OCI-LY3 (cell line): ENCODE results near the gene CLDN22.

ENCODE experiments used
- H2AFZ ChIP-seq: fragments of 200-600, 300-600 bp; shearing (Covaris generic); 2 replicates; pipeline ENCODE4 v1.6.0; 2014; ENCODE audit warnings: antibody characterized with exemption, low read depth, low read length
- H3K27ac ChIP-seq: fragments of 200-600, 300-600 bp; sonication (generic); 2 replicates; pipeline ENCODE4 v1.5.1; 2014; ENCODE audit warnings: mild to moderate bottlenecking, low read length, moderate library complexity, mixed read lengths
- H3K27me3 ChIP-seq: fragments of 200-600, 300-600 bp; sonication (generic); 2 replicates; pipeline ENCODE4 v1.6.1; 2014; ENCODE audit warnings: low read depth, low read length, mixed read lengths
- H3K36me3 ChIP-seq: fragments of 200-600, 300-600 bp; sonication (generic); replicated peaks from 2 replicates; pipeline ENCODE3; 2014; ENCODE audit warnings: low read depth, low read length, mixed read lengths
- H3K4me1 ChIP-seq: fragments of 300-600, 200-600 bp; sonication (generic); 2 replicates; pipeline ENCODE4 v1.6.1; 2014; ENCODE audit warnings: low read length, mixed read lengths
- H3K4me2 ChIP-seq: fragments of 200-600, 300-600 bp; sonication (generic); 2 replicates; pipeline ENCODE4 v1.6.1; 2014; ENCODE audit warnings: low read length, mixed read lengths
- H3K4me3 ChIP-seq: fragments of 300-600, 200-600 bp; sonication (generic); 2 replicates; pipeline ENCODE4 v1.5.1; 2014; ENCODE audit warnings: antibody characterized with exemption, mild to moderate bottlenecking, low read length, moderate library complexity
- H3K79me2 ChIP-seq: fragments of 300-600, 200-600 bp; shearing (Covaris generic); 2 replicates; pipeline ENCODE4 v1.6.1; 2014; ENCODE audit warnings: mild to moderate bottlenecking, low read length, mixed read lengths
- H3K9ac ChIP-seq: fragments of 300-600, 200-600 bp; shearing (Covaris generic); 2 replicates; pipeline ENCODE4 v1.6.0; 2014; ENCODE audit warnings: mild to moderate bottlenecking, low read length, moderate library complexity
- H3K9me3 ChIP-seq: fragments of 200-600, 300-600 bp; shearing (Covaris generic); 2 replicates; pipeline ENCODE4 v1.6.1; 2014; ENCODE audit warnings: low read length, mixed read lengths; ENCODE audit not compliant: insufficient read depth
- H4K20me1 ChIP-seq: fragments of 200-600, 300-600 bp; sonication (generic); 2 replicates; pipeline ENCODE4 v1.6.1; 2016; ENCODE audit warnings: low read length, mixed read lengths; ENCODE audit not compliant: insufficient read depth
- EZH2phosphoT487 ChIP-seq: fragments of 200-600 bp; shearing (Covaris generic); IDR thresholded peaks from 2 replicates; pipeline ENCODE4 v1.6.1; 2018; ENCODE audit warnings: antibody characterized with exemption, mixed run types, low read depth
- TF ChIP-seq, protein P1 (sequence below): fragments of 200-600, 300-600 bp; sonication (generic); IDR thresholded peaks from 2 replicates; pipeline ENCODE4 v1.5.1; 2014; ENCODE audit warnings: antibody characterized with exemption, low read length, low read depth

The CLDN22 gene

DNA sequence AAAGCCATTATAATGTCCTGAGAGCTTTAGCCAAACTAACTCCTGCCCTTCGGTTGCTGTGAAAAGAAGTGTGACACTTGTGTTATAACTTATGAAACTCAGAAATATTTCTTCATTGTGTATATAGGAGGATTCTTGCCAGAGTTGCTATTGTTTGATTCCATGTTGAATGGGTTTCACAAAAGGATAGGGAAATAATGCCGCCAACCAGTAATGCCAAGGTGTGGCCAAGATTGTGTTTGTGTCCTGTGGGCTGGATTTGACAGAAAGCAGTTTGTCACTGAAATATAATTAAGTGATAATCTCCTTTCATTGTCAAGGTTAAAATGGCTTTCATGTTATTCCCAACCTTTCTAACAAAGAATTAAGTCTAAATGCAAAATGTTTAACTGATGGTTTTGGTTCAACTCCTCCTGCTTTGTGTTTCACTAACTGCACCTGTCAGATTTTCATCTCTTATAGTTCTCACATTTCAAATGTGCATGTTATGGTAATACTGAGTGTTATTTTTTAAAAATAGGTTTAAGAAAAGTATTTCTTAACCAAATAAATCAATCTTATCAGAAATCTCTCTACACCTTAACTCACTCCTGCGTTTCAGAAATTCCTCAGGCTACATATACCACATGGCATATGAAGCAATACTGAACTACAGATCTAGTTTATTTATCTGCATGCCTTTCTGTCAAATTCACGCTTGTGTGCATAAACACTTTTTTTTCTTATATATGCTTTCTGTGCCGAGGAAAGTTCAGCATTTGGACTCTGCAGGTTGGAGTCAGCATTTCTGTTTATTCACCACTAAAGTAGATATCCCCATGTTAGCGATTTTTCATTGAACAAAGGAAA lies at the start of gene CLDN22:
TSS of gene CLDN22 (minus strand) at position 66 of the 849 bp plus-strand sequence. CDS start at position 8, 58 bp downstream.
- Histone ChIP-seq H3K79me2 (no peaks in the 10 kb centered on the region), H3K4me1 (no peaks in the 10 kb centered on the region)

DNA sequence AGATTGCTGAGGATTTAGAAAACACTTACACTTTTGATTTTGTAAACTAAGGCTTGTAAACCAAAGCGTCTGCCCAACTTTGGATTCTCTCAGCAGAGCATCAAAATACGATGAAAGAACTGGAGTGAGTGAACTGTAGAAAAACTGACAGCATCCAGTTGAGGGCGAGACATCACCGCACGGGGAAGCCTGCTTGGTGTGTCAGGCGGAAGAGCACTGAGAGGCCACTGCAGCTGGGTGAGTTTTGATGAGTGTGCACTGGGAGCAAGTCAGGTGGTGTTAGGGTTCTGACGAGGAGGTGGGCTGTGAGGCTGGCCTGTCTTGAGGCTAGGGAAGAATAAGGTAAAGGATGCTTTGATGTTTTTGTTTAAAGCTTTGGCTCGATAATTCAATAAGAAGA lies 49.0 kb upstream of the CLDN22 start:
- no peaks in the 10 kb centered on the region for H4K20me1 ChIP-seq
- no peak overlapping the region for H3K27ac ChIP-seq
- H3K9ac ChIP-seq = peak overlapping the region; percentile 14; the same call in 1 of the 2 replicates
- peak overlapping the region; percentile 73 for H3K4me3 ChIP-seq
- H3K36me3 ChIP-seq = no peaks in the 10 kb centered on the region
- H3K79me2 ChIP-seq = no peaks in the 10 kb centered on the region
- H3K9me3 ChIP-seq = 0 out of 2 replicates have a peak, but pooled peaks cover 4% of the 10 kb centered on the region
- peak overlapping the region; percentile 92 for H2AFZ ChIP-seq
- TF ChIP-seq, protein P1, sequence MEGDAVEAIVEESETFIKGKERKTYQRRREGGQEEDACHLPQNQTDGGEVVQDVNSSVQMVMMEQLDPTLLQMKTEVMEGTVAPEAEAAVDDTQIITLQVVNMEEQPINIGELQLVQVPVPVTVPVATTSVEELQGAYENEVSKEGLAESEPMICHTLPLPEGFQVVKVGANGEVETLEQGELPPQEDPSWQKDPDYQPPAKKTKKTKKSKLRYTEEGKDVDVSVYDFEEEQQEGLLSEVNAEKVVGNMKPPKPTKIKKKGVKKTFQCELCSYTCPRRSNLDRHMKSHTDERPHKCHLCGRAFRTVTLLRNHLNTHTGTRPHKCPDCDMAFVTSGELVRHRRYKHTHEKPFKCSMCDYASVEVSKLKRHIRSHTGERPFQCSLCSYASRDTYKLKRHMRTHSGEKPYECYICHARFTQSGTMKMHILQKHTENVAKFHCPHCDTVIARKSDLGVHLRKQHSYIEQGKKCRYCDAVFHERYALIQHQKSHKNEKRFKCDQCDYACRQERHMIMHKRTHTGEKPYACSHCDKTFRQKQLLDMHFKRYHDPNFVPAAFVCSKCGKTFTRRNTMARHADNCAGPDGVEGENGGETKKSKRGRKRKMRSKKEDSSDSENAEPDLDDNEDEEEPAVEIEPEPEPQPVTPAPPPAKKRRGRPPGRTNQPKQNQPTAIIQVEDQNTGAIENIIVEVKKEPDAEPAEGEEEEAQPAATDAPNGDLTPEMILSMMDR = no peak
- TF ChIP-seq EZH2phosphoT487 = no peak
- H3K4me2 ChIP-seq = peak overlapping the region; percentile 92
- H3K27me3 ChIP-seq = no peaks in the 10 kb centered on the region
- H3K4me1 ChIP-seq = peaks cover 23% of the 10 kb centered on the region

More for the DNA sequence above, at the start of gene CLDN22:
- Histone ChIP-seq H2AFZ (no peak within 1 kb of the TSS), H3K9ac (no peak within 1 kb of the TSS), H3K27ac (no peak within 1 kb of the TSS), H3K36me3 (no peaks in the 10 kb centered on the region), H3K27me3 (no peaks in the 10 kb centered on the region), H4K20me1 (no peaks in the 10 kb centered on the region), H3K9me3 (no peaks in the 10 kb centered on the region), H3K4me2 (no peak within 1 kb of the TSS), H3K4me3 (no peak within 1 kb of the TSS)
- TF ChIP-seq EZH2phosphoT487 = no peak
- TF ChIP-seq, protein P1 = no peak

DNA sequence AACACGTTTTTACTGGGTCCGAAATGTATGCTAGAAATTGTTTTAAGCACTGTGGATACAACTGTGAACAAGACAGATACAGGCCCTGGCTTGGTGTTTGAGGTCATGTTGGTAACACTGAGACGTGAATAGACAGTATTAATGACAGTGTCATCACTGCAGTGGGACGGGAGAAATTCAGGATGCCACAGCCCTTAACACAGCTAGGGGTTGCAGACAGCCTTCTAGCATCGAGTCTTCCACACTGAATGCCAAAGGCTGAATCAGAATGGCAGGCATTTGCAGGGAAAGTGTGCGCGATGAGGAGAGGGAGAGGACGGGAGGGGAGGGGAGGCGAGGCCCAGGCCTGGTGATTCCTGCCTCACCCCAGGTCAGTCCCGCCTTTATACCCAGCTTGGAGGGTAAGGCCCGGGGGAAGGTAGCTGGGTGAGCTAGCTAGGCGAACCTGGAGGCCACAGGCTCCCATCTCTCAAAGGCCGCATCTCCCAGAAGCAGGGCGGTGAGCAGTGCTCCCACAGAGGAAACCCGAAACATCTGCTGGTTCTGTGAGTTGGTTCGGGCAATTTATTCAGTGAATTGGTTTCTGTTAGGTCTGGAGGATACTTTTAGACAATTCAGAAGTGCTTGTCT lies 46.2 kb upstream of the CLDN22 start:
- Histone ChIP-seq H3K9me3 (0 out of 2 replicates have a peak, but pooled peaks cover 4% of the 10 kb centered on the region), H3K36me3 (no peaks in the 10 kb centered on the region), H4K20me1 (no peaks in the 10 kb centered on the region), H3K79me2 (no peaks in the 10 kb centered on the region), H3K27me3 (no peaks in the 10 kb centered on the region), H3K4me1 (peaks cover 28% of the 10 kb centered on the region), H3K4me3 (no peak overlapping the region), H2AFZ (no peak overlapping the region), H3K27ac (no peak overlapping the region), H3K9ac (no peak overlapping the region), H3K4me2 (no peak overlapping the region)
- TF ChIP-seq, protein P1 = no peak
- TF ChIP-seq EZH2phosphoT487 = no peak

DNA sequence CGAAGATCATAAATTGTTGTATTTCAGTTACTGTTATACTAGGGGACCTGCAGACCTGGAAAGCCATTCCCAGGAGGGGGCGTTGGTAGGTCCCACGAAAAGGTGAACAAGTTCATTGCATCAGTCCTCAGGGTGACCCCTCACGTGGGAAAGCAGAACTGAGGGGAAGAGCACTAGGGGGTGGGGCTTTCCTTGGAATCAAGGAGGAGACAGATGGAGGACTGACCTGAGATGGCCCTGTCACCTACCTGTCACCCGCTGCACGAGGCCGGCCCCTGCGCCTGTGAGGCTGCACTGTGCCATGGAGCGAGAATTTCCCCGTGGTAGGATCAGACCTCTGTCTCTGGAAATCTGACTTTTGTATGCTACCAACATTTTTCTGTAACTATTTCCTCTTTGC lies 43.9 kb upstream of the CLDN22 start:
- TF ChIP-seq EZH2phosphoT487 = no peak
- TF ChIP-seq, protein P1 = no peak
- no peak overlapping the region for H3K27ac ChIP-seq
- H3K27me3 ChIP-seq = no peaks in the 10 kb centered on the region
- peaks cover 23% of the 10 kb centered on the region for H3K4me1 ChIP-seq
- no peaks in the 10 kb centered on the region for H4K20me1 ChIP-seq
- no peaks in the 10 kb centered on the region for H3K36me3 ChIP-seq
- H3K79me2 ChIP-seq = no peaks in the 10 kb centered on the region
- peak overlapping the region; percentile 37 for H3K4me2 ChIP-seq
- H3K9me3 ChIP-seq = no peaks in the 10 kb centered on the region
- H3K4me3 ChIP-seq = no peak overlapping the region
- peak overlapping the region; percentile 27; the same call in 1 of the 2 replicates for H3K9ac ChIP-seq
- peak overlapping the region; percentile 90 for H2AFZ ChIP-seq
